SU-DHL-6 (cell line): Measurements from ENCODE around the gene NUP85.
"Not testable (repeated sequence)": the region's sequence is repeated elsewhere in the genome, so short reads cannot be mapped to it uniquely, and the experiment has no call there.

Experiments
- EZH2phosphoT487 ChIP-seq: fragments of 200-600 bp; sonication (generic), shearing (Covaris generic); conservative IDR thresholded peaks from 2 replicates; pipeline ENCODE4 v1.6.1; 2018; ENCODE audit warnings: mild to moderate bottlenecking, antibody characterized with exemption, low read length, moderate library complexity, mixed read lengths
- TF ChIP-seq, protein P1 (sequence below): fragments of 200-600 bp; sonication (generic); IDR thresholded peaks from one replicate; pipeline ENCODE4 v1.5.1; 2017; ENCODE audit warnings: antibody characterized with exemption, mild to moderate bottlenecking, low read length, moderate library complexity; ENCODE audit not compliant: insufficient read depth, poor library complexity, severe bottlenecking

DNA sequence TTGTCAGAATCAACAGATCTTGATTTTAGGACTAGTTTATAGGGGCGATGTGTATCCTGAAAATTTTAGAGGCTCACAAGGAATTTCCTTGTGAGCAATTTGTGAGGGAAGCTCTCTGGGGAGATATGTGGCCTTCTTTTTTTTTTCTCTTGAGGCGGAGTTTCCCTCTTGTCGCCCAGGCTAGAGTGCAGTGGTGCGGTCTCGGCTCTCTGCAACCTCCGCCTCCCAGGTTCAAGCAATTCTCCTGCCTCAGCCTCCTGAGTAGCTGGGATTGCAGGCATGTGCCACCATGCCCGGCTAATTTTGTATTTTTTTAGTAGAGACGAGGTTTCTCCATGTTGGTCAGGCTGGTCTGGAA, 1.6 kb downstream of the NUP85 start:
- TF ChIP-seq, protein P1, sequence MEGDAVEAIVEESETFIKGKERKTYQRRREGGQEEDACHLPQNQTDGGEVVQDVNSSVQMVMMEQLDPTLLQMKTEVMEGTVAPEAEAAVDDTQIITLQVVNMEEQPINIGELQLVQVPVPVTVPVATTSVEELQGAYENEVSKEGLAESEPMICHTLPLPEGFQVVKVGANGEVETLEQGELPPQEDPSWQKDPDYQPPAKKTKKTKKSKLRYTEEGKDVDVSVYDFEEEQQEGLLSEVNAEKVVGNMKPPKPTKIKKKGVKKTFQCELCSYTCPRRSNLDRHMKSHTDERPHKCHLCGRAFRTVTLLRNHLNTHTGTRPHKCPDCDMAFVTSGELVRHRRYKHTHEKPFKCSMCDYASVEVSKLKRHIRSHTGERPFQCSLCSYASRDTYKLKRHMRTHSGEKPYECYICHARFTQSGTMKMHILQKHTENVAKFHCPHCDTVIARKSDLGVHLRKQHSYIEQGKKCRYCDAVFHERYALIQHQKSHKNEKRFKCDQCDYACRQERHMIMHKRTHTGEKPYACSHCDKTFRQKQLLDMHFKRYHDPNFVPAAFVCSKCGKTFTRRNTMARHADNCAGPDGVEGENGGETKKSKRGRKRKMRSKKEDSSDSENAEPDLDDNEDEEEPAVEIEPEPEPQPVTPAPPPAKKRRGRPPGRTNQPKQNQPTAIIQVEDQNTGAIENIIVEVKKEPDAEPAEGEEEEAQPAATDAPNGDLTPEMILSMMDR: not testable (repeated sequence)
- TF ChIP-seq EZH2phosphoT487: not testable (repeated sequence)
